Transverse colon (tissue), 3 donors: Measurements from ENCODE around the gene MON2.

Source experiments
- CTCF ChIP-seq, 5 experiments: fragments of 200-600 bp in 3 of 5; fragments of 450-650 bp in 2 of 5; sonication (generic) in 3 of 5; IDR thresholded peaks; 1 replicate in 2 of 5; 2 replicates in 3 of 5; pipeline ENCODE4 v1.5.1; 2016 to 2017; ENCODE audit warnings: antibody characterized with exemption in 5 of 5, inconsistent platforms in 3 of 5, mild to moderate bottlenecking in 2 of 5, moderate library complexity in 1 of 5
- EP300 ChIP-seq: sonication (generic); formaldehyde crosslinking; IDR thresholded peaks from one replicate; pipeline ENCODE4 v1.6.1; 2017; ENCODE audit warnings: antibody characterized with exemption, low read depth
- POLR2A ChIP-seq: fragments of 450-650 bp; IDR thresholded peaks from one replicate; pipeline ENCODE4 v1.6.1; 2016; ENCODE audit warnings: antibody characterized with exemption, mild to moderate bottlenecking, moderate library complexity

DNA sequence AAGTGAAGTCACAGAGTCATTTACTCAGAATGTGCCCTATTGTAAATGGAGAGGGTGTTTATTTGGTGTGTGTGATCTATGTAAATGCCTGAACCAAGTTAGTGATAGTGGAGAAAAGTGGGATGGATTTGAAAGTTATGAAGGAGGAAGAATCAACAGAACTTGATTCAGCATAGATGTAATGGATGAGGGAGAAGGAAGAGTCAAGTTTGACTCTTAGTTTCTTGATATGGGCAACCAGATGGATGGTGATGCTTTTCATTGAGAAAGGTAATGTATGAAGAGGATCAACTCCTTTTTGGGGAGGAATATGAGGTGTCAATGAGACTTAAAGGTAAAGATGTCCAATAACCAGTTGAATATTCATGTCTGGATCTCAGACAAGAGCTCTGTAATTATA, 6.7 kb upstream of the MON2 start:
- no peak for TF ChIP-seq EP300
- TF ChIP-seq CTCF (IDR thresholded peaks at IDR 0.05) = no peak
- no peak for TF ChIP-seq POLR2A
